ENCODE measurements around the gene SLC35A3. TPM values are rescaled to one million over a fixed set of nuclear protein-coding genes. Genes with fewer than 3 reads are reported as not detected.
"Not testable (repeated sequence)": the region's sequence is repeated elsewhere in the genome, so short reads cannot be mapped to it uniquely, and the experiment has no call there.

Gene SLC35A3
- polyA plus RNA-seq, 4 donors = 17.8 to 103 (median 25.6) TPM

- 0 to 9% (median 1%) methylated on average over 2 of the region's 2 CpGs for WGBS, 3 donors
- FAIRE-seq (peak; percentile 41), DNase-seq (peak in 1 of 2 donors; percentile 25)
- H3K27ac ChIP-seq (ENCODE audit: low read depth in 1 of 3, low read length in 2 of 3) = peak overlapping the region in 1 of 3 donors; percentile 99
- no peaks in the 10 kb centered on the region for H3K27me3 ChIP-seq (ENCODE audit: control insufficient read depth in 3 of 3, insufficient read depth in 3 of 3, low read length in 3 of 3)
- peaks cover 3 to 7% (median 3%) of the 10 kb centered on the region in 3 donors for H3K4me1 ChIP-seq (ENCODE audit: control insufficient read depth in 3 of 3, insufficient read depth in 2 of 3, low read depth in 1 of 3, low read length in 2 of 3)
- H3K9me3 ChIP-seq (ENCODE audit: control insufficient read depth in 2 of 2, insufficient read depth in 1 of 2, low read depth in 1 of 2, low read length in 1 of 2) = peaks cover 0 to 2% of the 10 kb centered on the region in 2 donors
- H3K36me3 ChIP-seq (ENCODE audit: control insufficient read depth in 3 of 3, insufficient read depth in 2 of 3, low read depth in 1 of 3, low read length in 3 of 3) = peaks cover 0 to 8% (median 0%) of the 10 kb centered on the region in 3 donors
- H3K4me3 ChIP-seq (ENCODE audit: low read depth in 1 of 3, low read length in 3 of 3) = peak overlapping the region in 1 of 3 donors; percentile 73
Observed at GRCh38 chr1:100039591-100039990, 69.8 kb downstream of the SLC35A3 start.

- Histone ChIP-seq H3K36me3 (ENCODE audit: control insufficient read depth in 3 of 3, insufficient read depth in 2 of 3, low read depth in 1 of 3, low read length in 3 of 3) (peaks cover 0 to 5% (median 1%) of the 10 kb centered on the region in 3 donors), H3K27me3 (ENCODE audit: control insufficient read depth in 3 of 3, insufficient read depth in 3 of 3, low read length in 3 of 3) (no peaks in the 10 kb centered on the region), H3K4me1 (ENCODE audit: control insufficient read depth in 3 of 3, insufficient read depth in 2 of 3, low read depth in 1 of 3, low read length in 2 of 3) (peaks cover 0 to 4% (median 0%) of the 10 kb centered on the region in 3 donors), H3K9me3 (ENCODE audit: control insufficient read depth in 2 of 2, insufficient read depth in 1 of 2, low read depth in 1 of 2, low read length in 1 of 2) (peaks cover 0 to 3% of the 10 kb centered on the region in 2 donors), H3K27ac (ENCODE audit: low read depth in 1 of 3, low read length in 2 of 3) (no peak overlapping the region), H3K4me3 (ENCODE audit: low read depth in 1 of 3, low read length in 3 of 3) (no peak overlapping the region)
- 83 to 91% (median 90%) methylated on average over 5 of the region's 5 CpGs for WGBS, 3 donors
- no peak for DNase-seq
- no peak for FAIRE-seq
Observed at GRCh38 chr1:100045206-100045605, 75.4 kb downstream of the SLC35A3 start.

- not testable (repeated sequence) for H3K9me3 ChIP-seq (ENCODE audit: control insufficient read depth in 2 of 2, insufficient read depth in 1 of 2, low read depth in 1 of 2, low read length in 1 of 2); H3K27ac ChIP-seq (ENCODE audit: low read depth in 1 of 3, low read length in 2 of 3); H3K4me1 ChIP-seq (ENCODE audit: control insufficient read depth in 3 of 3, insufficient read depth in 2 of 3, low read depth in 1 of 3, low read length in 2 of 3); H3K36me3 ChIP-seq (ENCODE audit: control insufficient read depth in 3 of 3, insufficient read depth in 2 of 3, low read depth in 1 of 3, low read length in 3 of 3); FAIRE-seq; DNase-seq; H3K4me3 ChIP-seq (ENCODE audit: low read depth in 1 of 3, low read length in 3 of 3); H3K27me3 ChIP-seq (ENCODE audit: control insufficient read depth in 3 of 3, insufficient read depth in 3 of 3, low read length in 3 of 3)
- 93 to 98% (median 95%) methylated on average over 11 of the region's 11 CpGs for WGBS, 3 donors
Observed at GRCh38 chr1:100047235-100047708, 77.5 kb downstream of the SLC35A3 start.

GRCh38 chr1:100050139-100050538 lies 80.3 kb downstream of the SLC35A3 start:
- no peaks in the 10 kb centered on the region for H3K9me3 ChIP-seq (ENCODE audit: control insufficient read depth in 2 of 2, insufficient read depth in 1 of 2, low read depth in 1 of 2, low read length in 1 of 2)
- FAIRE-seq (no peak), DNase-seq (no peak)
- no peak overlapping the region for H3K4me3 ChIP-seq (ENCODE audit: low read depth in 1 of 3, low read length in 3 of 3)
- H3K27me3 ChIP-seq (ENCODE audit: control insufficient read depth in 3 of 3, insufficient read depth in 3 of 3, low read length in 3 of 3) = no peaks in the 10 kb centered on the region
- WGBS, 3 donors = 81% methylated on average over 4 of the region's 4 CpGs
- H3K27ac ChIP-seq (ENCODE audit: low read depth in 1 of 3, low read length in 2 of 3) = no peak overlapping the region
- H3K36me3 ChIP-seq (ENCODE audit: control insufficient read depth in 3 of 3, insufficient read depth in 2 of 3, low read depth in 1 of 3, low read length in 3 of 3) = peaks cover 0 to 12% (median 2%) of the 10 kb centered on the region in 3 donors
- H3K4me1 ChIP-seq (ENCODE audit: control insufficient read depth in 3 of 3, insufficient read depth in 2 of 3, low read depth in 1 of 3, low read length in 2 of 3) = peaks cover 0 to 4% (median 0%) of the 10 kb centered on the region in 3 donors

GRCh38 chr1:100051401-100051800 lies 81.6 kb downstream of the SLC35A3 start:
- peaks cover 0 to 4% (median 0%) of the 10 kb centered on the region in 3 donors for H3K4me1 ChIP-seq (ENCODE audit: control insufficient read depth in 3 of 3, insufficient read depth in 2 of 3, low read depth in 1 of 3, low read length in 2 of 3)
- peaks cover 0 to 18% (median 2%) of the 10 kb centered on the region in 3 donors for H3K36me3 ChIP-seq (ENCODE audit: control insufficient read depth in 3 of 3, insufficient read depth in 2 of 3, low read depth in 1 of 3, low read length in 3 of 3)
- no peak overlapping the region for H3K27ac ChIP-seq (ENCODE audit: low read depth in 1 of 3, low read length in 2 of 3)
- WGBS, 3 donors = 75 to 86% (median 84%) methylated on average over 4 of the region's 4 CpGs
- FAIRE-seq (no peak), DNase-seq (no peak)
- H3K4me3 ChIP-seq (ENCODE audit: low read depth in 1 of 3, low read length in 3 of 3) = no peak overlapping the region
- no peaks in the 10 kb centered on the region for H3K27me3 ChIP-seq (ENCODE audit: control insufficient read depth in 3 of 3, insufficient read depth in 3 of 3, low read length in 3 of 3)
- H3K9me3 ChIP-seq (ENCODE audit: control insufficient read depth in 2 of 2, insufficient read depth in 1 of 2, low read depth in 1 of 2, low read length in 1 of 2) = no peaks in the 10 kb centered on the region

- Histone ChIP-seq H3K9me3 (ENCODE audit: control insufficient read depth in 2 of 2, insufficient read depth in 1 of 2, low read depth in 1 of 2, low read length in 1 of 2) (no peaks in the 10 kb centered on the region), H3K27me3 (ENCODE audit: control insufficient read depth in 3 of 3, insufficient read depth in 3 of 3, low read length in 3 of 3) (no peaks in the 10 kb centered on the region), H3K36me3 (ENCODE audit: control insufficient read depth in 3 of 3, insufficient read depth in 2 of 3, low read depth in 1 of 3, low read length in 3 of 3) (peaks cover 0 to 18% (median 2%) of the 10 kb centered on the region in 3 donors), H3K27ac (ENCODE audit: low read depth in 1 of 3, low read length in 2 of 3) (no peak overlapping the region), H3K4me3 (ENCODE audit: low read depth in 1 of 3, low read length in 3 of 3) (no peak overlapping the region), H3K4me1 (ENCODE audit: control insufficient read depth in 3 of 3, insufficient read depth in 2 of 3, low read depth in 1 of 3, low read length in 2 of 3) (peaks cover 0 to 4% (median 0%) of the 10 kb centered on the region in 3 donors)
- 41 to 76% (median 48%) methylated on average over 1 of the region's 1 CpG for WGBS, 3 donors
- DNase-seq = no peak
- FAIRE-seq = no peak
Observed at GRCh38 chr1:100051893-100052292, 82.1 kb downstream of the SLC35A3 start.

GRCh38 chr1:100053119-100053518 lies 83.3 kb downstream of the SLC35A3 start:
- Histone ChIP-seq H3K36me3 (ENCODE audit: control insufficient read depth in 3 of 3, insufficient read depth in 2 of 3, low read depth in 1 of 3, low read length in 3 of 3) (peaks cover 2 to 22% (median 3%) of the 10 kb centered on the region in 3 donors), H3K27me3 (ENCODE audit: control insufficient read depth in 3 of 3, insufficient read depth in 3 of 3, low read length in 3 of 3) (no peaks in the 10 kb centered on the region), H3K4me1 (ENCODE audit: control insufficient read depth in 3 of 3, insufficient read depth in 2 of 3, low read depth in 1 of 3, low read length in 2 of 3) (peaks cover 0 to 4% (median 0%) of the 10 kb centered on the region in 3 donors), H3K9me3 (ENCODE audit: control insufficient read depth in 2 of 2, insufficient read depth in 1 of 2, low read depth in 1 of 2, low read length in 1 of 2) (no peaks in the 10 kb centered on the region), H3K4me3 (ENCODE audit: low read depth in 1 of 3, low read length in 3 of 3) (no peak overlapping the region), H3K27ac (ENCODE audit: low read depth in 1 of 3, low read length in 2 of 3) (no peak overlapping the region)
- DNase-seq (no peak), FAIRE-seq (no peak)

GRCh38 chr1:100053727-100054126 lies 83.9 kb downstream of the SLC35A3 start:
- Histone ChIP-seq H3K27ac (ENCODE audit: low read depth in 1 of 3, low read length in 2 of 3) (no peak overlapping the region), H3K4me3 (ENCODE audit: low read depth in 1 of 3, low read length in 3 of 3) (no peak overlapping the region), H3K4me1 (ENCODE audit: control insufficient read depth in 3 of 3, insufficient read depth in 2 of 3, low read depth in 1 of 3, low read length in 2 of 3) (peaks cover 0 to 2% (median 0%) of the 10 kb centered on the region in 3 donors), H3K27me3 (ENCODE audit: control insufficient read depth in 3 of 3, insufficient read depth in 3 of 3, low read length in 3 of 3) (no peaks in the 10 kb centered on the region), H3K9me3 (ENCODE audit: control insufficient read depth in 2 of 2, insufficient read depth in 1 of 2, low read depth in 1 of 2, low read length in 1 of 2) (no peaks in the 10 kb centered on the region), H3K36me3 (ENCODE audit: control insufficient read depth in 3 of 3, insufficient read depth in 2 of 3, low read depth in 1 of 3, low read length in 3 of 3) (peaks cover 2 to 22% (median 3%) of the 10 kb centered on the region in 3 donors)
- 92 to 97% (median 94%) methylated on average over 4 of the region's 4 CpGs for WGBS, 3 donors
- no peak for FAIRE-seq
- no peak for DNase-seq

GRCh38 chr1:100061681-100062080 lies 91.9 kb downstream of the SLC35A3 start:
- FAIRE-seq (no peak), DNase-seq (no peak)
- 94 to 96% (median 95%) methylated on average over 3 of the region's 3 CpGs for WGBS, 3 donors
- Histone ChIP-seq H3K36me3 (ENCODE audit: control insufficient read depth in 3 of 3, insufficient read depth in 2 of 3, low read depth in 1 of 3, low read length in 3 of 3) (peaks cover 10 to 30% (median 13%) of the 10 kb centered on the region in 3 donors), H3K27me3 (ENCODE audit: control insufficient read depth in 3 of 3, insufficient read depth in 3 of 3, low read length in 3 of 3) (no peaks in the 10 kb centered on the region), H3K4me3 (ENCODE audit: low read depth in 1 of 3, low read length in 3 of 3) (no peak overlapping the region), H3K27ac (ENCODE audit: low read depth in 1 of 3, low read length in 2 of 3) (no peak overlapping the region), H3K9me3 (ENCODE audit: control insufficient read depth in 2 of 2, insufficient read depth in 1 of 2, low read depth in 1 of 2, low read length in 1 of 2) (no peaks in the 10 kb centered on the region), H3K4me1 (ENCODE audit: control insufficient read depth in 3 of 3, insufficient read depth in 2 of 3, low read depth in 1 of 3, low read length in 2 of 3) (no peaks in the 10 kb centered on the region)

All from small intestine (tissue), 7 donors.